CD4-positive, alpha-beta T cell treated with Interleukin-4 for 1 hour (primary cell): ENCODE data around the gene CCDC9B.

Source experiments
- DNase-seq, 2 donors: peaks; one replicate each; pipeline ENCODE4 v3.0.0-alpha.2; 2020 to 2022

CCDC9B gene

GRCh38 chr15:40327457-40327856 is 13.3 kb downstream of the CCDC9B start:
- DNase-seq, result no peak

DNA sequence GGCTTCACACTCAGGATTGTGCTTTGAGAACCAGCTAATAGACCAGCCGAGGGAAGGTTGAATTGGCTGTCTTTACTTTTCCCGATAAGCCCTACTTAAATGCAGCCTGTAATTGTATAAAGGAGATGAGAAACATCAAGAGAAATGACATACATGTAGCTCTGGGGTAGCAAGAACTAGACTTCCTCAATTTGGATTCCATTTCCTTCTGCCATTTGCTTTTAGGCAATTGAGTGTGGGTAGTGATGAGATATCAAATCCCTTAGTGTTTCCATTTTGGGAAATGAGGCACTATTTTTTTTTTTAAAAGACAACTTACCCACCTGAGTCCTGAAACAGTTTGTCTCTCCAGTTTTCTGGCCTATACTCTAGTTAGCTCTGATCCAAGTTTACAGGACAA is 15.0 kb downstream of the CCDC9B start:
- no peak for DNase-seq

- no peak for DNase-seq
These were observed 15.6 kb downstream of the CCDC9B start for GRCh38 chr15:40325188-40325587.

- DNase-seq, result peak in 1 of 2 donors; percentile 21
These were observed 16.5 kb downstream of the CCDC9B start for GRCh38 chr15:40323953-40324937.

- peak; percentile 93 to 94 for DNase-seq
These were observed 17.3 kb downstream of the CCDC9B start, which contains the start of gene INAFM2 for GRCh38 chr15:40323239-40323952. Gene INAFM2 (plus strand): TSS chr15:40323692. CDS start chr15:40324056, 364 bp downstream.

DNA sequence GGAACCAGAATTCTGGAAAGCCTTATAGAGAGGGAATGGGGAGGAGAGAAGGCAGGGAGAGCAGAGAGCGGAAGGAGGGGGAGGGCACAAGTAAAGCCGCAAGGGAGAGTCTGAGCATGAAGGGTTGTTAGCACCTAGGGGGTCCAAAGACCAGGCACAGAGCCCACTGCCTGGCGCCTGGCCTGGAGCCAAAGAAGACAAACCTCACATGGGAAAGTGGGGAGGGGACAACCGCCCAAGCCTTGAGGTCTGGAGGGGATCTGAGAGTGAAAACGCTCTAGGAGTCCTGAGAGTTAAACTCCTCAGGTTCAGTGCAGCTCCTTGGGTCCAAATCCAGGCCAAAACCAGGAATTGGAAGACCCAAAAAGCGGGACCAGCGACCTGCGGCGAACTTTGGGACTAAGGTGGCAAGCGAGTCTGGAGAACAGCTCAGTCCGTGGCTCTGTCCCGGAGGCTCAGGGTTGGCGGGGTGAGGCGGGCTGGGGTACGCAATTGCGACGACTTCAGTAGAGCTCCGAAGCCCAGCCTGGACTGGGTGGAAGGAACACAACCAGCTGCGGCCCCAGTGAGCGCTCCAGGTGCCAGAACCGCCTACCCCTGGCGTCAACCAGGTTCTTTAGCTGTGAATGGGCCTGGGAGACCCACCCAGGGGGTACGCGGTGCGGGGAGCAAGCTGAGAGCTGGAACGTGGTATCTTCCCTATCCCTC is 18.1 kb downstream of the CCDC9B start:
- no peak for DNase-seq

DNA sequence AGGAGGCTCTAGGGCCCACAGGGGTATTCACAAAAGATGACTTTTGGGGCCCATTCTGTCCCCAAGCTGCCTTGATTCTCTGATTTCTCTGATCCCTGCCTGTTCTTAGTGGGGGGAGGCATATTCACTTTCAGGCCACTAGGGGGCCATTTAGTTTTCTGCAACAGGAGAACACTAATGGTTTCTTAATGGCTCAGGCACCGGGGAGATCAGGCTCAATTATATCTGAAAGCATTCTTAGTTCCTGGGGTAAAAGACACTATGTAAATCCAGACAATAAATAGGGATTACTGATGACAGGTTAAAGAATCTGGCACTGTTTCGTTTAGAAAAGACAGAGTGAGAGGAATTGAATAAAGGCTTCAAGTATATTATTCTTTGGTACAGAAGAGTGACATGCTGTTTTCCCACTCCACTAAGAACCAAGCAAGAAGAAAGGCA is 19.8 kb downstream of the CCDC9B start:
- DNase-seq, result peak; percentile 74 to 81

DNA sequence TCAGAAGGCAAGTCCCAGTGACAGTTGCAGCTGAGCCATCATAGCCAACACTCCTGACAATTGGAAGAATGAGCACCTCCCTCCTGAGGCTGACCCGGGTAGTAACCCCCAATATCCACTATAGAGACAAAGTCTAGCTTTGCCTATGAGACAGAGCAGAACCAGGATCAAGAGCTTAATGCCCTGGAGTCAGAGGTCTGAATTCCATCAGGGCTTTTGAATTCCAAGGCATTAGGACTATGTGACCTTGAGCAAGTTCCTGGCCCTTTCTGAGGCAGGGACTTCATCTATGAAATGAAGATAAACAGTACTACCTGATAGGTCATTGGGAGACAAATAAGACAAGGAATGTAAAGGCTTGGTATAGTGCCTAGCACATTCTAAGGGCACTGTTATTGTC is 20.3 kb downstream of the CCDC9B start:
- DNase-seq, result no peak

- no peak for DNase-seq
These were observed 23.2 kb downstream of the CCDC9B start for GRCh38 chr15:40317580-40317979.

DNA sequence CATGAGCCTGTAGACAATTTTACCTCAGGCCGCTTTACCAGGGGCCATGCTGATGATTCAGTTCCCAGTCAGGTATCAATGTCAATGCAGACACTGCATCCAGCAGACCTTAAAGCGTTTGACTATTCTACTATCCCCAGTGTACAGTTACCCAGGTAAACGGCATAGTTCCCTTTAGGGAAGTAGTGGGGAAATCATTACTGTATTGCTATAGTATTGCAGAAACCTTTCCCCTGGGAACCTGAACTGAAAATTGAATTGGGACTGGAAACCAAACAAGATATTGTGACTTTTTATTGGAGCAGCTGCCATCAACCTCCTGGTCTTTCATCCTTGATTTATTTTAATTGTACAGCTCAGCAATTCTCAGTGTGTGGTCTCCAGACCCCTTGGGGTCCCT is 23.8 kb downstream of the CCDC9B start:
- no peak for DNase-seq

DNA sequence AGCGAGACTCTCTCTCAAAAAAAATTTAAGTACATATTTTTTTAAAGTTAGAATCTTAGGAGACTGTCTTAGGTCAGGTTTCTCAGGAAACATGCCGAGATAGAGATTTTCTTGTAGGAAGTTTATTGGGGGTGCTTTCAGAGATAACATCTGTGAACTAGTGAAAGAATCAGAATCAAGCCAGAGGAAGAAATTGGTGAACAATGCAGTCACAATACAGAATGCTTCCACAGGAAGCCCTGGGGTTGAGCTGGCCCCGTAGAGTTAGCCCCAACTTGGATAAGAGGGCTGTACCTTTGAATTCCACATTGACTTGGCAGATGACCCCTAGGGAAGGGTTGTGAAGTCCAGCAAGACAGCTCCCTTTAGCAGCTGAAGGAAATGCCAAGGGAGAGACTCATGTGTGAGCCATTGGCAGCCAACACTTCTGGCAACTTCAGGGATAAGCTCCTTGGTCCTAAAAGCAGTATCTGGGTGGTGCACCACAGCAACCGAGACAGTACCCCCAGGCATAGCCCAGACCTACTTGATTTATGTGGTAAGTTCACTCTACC is 25.9 kb downstream of the CCDC9B start:
- DNase-seq, result no peak

- peak; percentile 64 to 66 for DNase-seq
These were observed 27.0 kb downstream of the CCDC9B start for GRCh38 chr15:40313531-40314398.

- no peak for DNase-seq
These were observed 28.2 kb downstream of the CCDC9B start for GRCh38 chr15:40312370-40313158.

GRCh38 chr15:40310993-40311392 is 29.7 kb downstream of the CCDC9B start:
- DNase-seq, result no peak

DNA sequence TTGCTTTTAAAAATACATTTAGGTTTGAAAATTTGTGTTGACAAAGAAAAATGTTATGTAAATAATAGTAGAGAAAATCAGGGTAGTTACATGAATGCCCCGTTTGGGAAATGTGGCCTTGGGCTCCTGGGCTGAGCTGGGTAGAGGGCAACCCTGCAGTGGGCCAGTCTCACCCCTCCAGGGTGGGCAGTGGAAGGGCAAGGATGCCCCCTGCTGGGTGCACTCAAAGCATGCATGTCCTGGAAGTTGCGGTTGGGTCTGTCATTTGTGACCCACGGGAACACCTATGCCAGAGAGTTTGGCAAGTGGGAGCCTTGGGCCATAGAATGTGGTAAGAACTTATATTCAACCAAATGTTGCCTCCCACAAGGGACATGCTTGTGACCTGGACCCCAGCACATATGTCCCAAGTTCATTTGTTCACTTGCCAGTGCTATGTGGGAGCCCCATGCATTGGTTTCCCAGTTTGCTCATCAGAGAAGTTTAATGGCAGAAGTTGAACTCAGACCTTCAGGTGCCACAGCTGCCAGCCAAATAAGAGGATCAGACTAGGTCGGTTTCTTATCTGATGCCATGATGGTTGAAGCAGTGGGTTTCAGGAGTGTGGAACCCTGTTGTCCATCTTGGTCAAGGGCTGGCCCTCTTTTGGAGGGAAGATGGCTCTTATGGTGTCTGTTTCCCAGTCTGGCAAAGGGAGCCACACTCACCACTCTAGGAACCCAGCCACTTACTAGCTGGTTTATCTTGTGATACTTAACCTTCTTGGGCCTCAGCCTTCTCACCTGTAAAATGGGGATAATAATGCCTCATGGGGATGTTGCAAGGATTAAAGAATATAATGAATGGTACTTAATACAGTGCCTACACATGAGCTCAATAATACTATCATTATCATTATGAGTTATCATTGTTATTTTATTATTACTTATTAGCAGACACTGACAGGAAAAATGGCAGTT is 30.5 kb downstream of the CCDC9B start:
- peak; percentile 68 to 71 for DNase-seq

DNA sequence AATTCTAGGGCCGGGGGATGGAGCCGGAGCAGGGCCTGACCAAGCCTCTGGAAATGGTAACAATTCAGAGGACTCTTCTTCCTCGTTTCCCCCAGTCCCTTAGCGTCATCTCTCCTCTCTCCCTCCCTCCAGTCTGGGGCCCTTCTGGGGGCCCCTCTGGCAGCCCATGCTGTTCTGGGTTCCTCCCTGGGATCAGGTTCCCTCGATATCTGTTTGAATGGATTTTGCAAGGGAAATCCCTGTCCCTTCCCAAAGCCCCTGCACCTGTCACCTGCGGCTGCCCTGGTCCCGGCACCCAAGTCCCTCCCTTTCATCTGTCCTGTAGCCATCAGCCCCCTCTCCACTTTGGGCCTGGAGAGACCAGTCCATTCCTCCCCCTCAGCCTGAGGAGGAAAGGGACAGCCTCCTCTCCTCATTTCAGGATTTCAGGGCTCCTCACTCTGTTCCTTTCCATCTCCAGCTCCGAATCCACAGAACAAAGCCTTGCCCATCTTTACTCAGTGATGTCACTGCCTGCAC is 31.3 kb downstream of the CCDC9B start:
- no peak for DNase-seq

- DNase-seq, result peak; percentile 69 to 74
These were observed 33.1 kb downstream of the CCDC9B start, which contains the start of gene PLCB2 for GRCh38 chr15:40307421-40308211. Gene PLCB2 (minus strand): TSS chr15:40307935. CDS start chr15:40307672, 263 bp downstream.

DNA sequence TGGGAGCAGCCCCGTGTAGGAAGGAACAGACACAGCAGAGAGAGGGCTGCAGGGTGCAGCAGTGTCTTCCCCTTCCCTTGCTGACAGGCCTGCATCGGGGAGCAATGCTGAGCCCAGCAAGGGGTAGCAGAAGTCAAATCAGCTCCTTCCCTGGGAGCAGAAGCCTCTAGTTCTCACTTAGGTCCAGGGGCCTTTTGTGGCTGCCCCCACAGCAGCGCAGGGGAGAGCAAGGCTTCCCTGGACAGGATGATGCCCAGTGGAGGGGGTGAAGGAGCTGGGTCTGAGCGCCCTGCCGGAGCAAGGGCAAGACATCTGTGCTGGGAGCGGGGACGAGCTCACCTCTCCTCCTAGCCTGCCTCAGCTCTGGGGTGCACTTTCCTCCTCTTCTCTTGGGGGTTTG is 33.8 kb downstream of the CCDC9B start:
- no peak for DNase-seq
